ENCODE results near the gene SLC25A11.
A peak's percentile ranks its signal among the peaks of the same experiment; 100 is the strongest.

DNA sequence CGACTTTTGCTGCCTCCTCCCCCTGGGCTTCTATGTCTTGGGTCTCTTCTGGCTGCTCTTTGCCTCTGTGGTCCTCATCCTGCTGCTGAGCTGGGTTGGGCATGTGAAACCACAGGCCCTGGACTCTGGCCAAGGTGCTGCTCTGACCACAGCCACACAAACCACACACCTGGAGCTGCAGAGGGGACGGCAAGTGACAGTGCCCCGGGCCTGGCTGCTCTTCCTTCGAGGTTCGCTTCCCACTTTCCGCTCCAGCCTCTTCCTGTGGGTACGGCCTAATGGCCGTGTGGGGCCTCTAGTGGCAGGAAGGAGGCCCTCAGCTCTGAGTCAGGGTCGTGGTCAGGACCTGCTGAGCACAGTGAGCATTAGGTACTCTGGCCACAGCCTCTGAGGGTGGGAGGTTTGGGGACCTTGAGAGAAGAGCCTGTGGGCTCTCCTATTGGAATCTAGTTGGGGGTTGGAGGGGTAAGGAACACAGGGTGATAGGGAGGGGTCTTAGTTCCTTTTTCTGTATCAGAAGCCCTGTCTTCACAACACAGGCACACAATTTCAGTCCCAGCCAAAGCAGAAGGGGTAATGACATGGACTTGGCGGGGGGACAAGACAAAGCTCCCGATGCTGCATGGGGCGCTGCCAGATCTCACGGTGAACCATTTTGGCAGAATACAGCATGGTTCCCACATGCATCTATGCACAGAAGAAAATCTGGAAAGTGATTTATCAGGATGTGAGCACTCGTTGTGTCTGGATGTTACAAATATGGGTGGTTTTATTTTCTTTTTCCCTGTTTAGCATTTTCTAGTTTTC lies 5.5 kb downstream of the SLC25A11 start:
- TF ChIP-seq, protein P1, sequence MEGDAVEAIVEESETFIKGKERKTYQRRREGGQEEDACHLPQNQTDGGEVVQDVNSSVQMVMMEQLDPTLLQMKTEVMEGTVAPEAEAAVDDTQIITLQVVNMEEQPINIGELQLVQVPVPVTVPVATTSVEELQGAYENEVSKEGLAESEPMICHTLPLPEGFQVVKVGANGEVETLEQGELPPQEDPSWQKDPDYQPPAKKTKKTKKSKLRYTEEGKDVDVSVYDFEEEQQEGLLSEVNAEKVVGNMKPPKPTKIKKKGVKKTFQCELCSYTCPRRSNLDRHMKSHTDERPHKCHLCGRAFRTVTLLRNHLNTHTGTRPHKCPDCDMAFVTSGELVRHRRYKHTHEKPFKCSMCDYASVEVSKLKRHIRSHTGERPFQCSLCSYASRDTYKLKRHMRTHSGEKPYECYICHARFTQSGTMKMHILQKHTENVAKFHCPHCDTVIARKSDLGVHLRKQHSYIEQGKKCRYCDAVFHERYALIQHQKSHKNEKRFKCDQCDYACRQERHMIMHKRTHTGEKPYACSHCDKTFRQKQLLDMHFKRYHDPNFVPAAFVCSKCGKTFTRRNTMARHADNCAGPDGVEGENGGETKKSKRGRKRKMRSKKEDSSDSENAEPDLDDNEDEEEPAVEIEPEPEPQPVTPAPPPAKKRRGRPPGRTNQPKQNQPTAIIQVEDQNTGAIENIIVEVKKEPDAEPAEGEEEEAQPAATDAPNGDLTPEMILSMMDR (IDR thresholded peaks at IDR 0.05; ENCODE audit: extremely low read depth in 1 of 2, insufficient read depth in 1 of 2, low read depth in 1 of 2, low read length in 2 of 2): peak; percentile 13 to 38
- TF ChIP-seq POLR2A (IDR thresholded peaks at IDR 0.05; ENCODE audit: low read depth, low read length): no peak
- TF ChIP-seq, protein P2, sequence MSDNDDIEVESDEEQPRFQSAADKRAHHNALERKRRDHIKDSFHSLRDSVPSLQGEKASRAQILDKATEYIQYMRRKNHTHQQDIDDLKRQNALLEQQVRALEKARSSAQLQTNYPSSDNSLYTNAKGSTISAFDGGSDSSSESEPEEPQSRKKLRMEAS (IDR thresholded peaks at IDR 0.05; ENCODE audit: insufficient read depth, insufficient read length): no peak
- peak; percentile 47 for TF ChIP-seq POLR2AphosphoS5 (IDR thresholded peaks at IDR 0.05; ENCODE audit: insufficient read depth, low read depth, low read length)
- no peak for TF ChIP-seq EZH2 (IDR thresholded peaks at IDR 0.05; ENCODE audit: borderline replicate concordance, low read depth, low read length, severe bottlenecking)
- TF ChIP-seq JUN (IDR thresholded peaks at IDR 0.05; ENCODE audit: borderline replicate concordance, insufficient read depth, insufficient read length, low read depth): no peak
- no peak for TF ChIP-seq MYC (IDR thresholded peaks at IDR 0.05; ENCODE audit: low read depth, low read length)
- no peak for TF ChIP-seq FOS (IDR thresholded peaks at IDR 0.05; ENCODE audit: borderline replicate concordance, insufficient read depth, low read length)
